Measurements from ENCODE around the gene UGT1A3. TPM values are rescaled to one million over a fixed set of nuclear protein-coding genes. Genes with fewer than 3 reads are reported as not detected.

UGT1A3 gene
- total and polyA plus RNA-seq, 8 donors = not detected

DNA sequence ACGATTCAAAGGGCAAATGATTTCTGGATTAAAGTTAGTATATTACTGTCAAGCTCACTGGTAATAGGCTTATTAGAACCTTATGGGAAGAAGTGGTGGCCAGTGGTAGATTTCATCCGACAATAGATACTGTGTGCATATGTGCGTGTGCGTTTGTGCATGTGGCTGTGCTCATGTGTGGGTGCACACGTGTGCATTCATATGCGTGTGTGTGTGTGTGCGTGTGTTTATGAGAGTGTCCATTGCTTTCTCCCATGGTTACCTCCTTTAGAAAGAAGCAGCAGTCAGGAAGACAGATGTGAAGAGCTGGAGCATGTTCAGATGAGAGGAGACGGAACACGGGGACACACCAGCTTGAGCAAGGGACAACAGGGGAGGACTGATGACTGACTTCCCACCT, 40.4 kb downstream of the UGT1A3 start:
- no peak for DNase-seq
- H3K9me3 ChIP-seq = no peaks in the 10 kb centered on the region
- H3K36me3 ChIP-seq = no peaks in the 10 kb centered on the region
- no peak overlapping the region for H3K27ac ChIP-seq
- H3K27me3 ChIP-seq = peaks cover 0 to 15% of the 10 kb centered on the region in 2 donors
- ATAC-seq = no peak
- intact Hi-C loops (cut with DNase I) = no loop called here
- no peaks in the 10 kb centered on the region for H3K4me1 ChIP-seq
- no peak for TF ChIP-seq CTCF (IDR thresholded peaks at IDR 0.05)
- no peak overlapping the region for H3K4me3 ChIP-seq

DNA sequence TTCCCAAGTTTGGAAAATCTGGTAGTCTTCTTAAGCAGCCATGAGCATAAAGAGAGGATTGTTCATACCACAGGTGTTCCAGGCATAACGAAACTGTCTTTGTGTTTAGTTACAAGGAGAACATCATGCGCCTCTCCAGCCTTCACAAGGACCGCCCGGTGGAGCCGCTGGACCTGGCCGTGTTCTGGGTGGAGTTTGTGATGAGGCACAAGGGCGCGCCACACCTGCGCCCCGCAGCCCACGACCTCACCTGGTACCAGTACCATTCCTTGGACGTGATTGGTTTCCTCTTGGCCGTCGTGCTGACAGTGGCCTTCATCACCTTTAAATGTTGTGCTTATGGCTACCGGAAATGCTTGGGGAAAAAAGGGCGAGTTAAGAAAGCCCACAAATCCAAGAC, 43.3 kb downstream of the UGT1A3 start:
- H3K4me3 ChIP-seq = no peak overlapping the region
- ATAC-seq (no peak), DNase-seq (no peak)
- no peaks in the 10 kb centered on the region for H3K4me1 ChIP-seq
- peaks cover 0 to 7% of the 10 kb centered on the region in 2 donors for H3K9me3 ChIP-seq
- H3K36me3 ChIP-seq = no peaks in the 10 kb centered on the region
- no peak for TF ChIP-seq CTCF (IDR thresholded peaks at IDR 0.05)
- H3K27ac ChIP-seq = no peak overlapping the region
- intact Hi-C loops (cut with DNase I) = no loop called here
- peaks cover 0 to 4% of the 10 kb centered on the region in 2 donors for H3K27me3 ChIP-seq

- ATAC-seq (no peak), DNase-seq (no peak)
- no peaks in the 10 kb centered on the region for H3K4me1 ChIP-seq
- peaks cover 0 to 7% of the 10 kb centered on the region in 2 donors for H3K9me3 ChIP-seq
- no peaks in the 10 kb centered on the region for H3K36me3 ChIP-seq
- peaks cover 0 to 4% of the 10 kb centered on the region in 2 donors for H3K27me3 ChIP-seq
- intact Hi-C loops (cut with DNase I) = no loop called here
- no peak for TF ChIP-seq CTCF (IDR thresholded peaks at IDR 0.05)
- no peak overlapping the region for H3K27ac ChIP-seq
- H3K4me3 ChIP-seq = no peak overlapping the region
Measured at GRCh38 chr2:233772583-233772982, 43.7 kb downstream of the UGT1A3 start.

DNA sequence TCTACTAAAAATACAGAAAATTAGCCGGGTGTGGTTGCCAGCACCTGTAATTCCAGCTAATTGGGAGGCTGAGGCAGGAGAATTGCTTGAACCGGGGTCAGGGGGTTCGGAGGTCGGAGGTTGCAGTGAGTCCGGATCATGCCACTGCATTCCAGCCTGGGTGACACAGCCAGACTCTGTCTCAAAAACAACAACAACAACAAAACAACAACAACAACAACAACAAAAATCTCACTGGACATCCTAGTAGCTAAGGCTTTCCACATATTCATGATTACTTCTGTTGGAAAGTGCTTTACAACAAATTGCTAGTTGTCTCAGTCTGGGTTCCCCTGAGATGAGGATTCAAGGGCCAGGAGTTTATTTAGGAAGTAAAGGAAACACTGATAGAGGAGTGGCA, 45.0 kb downstream of the UGT1A3 start:
- TF ChIP-seq CTCF (IDR thresholded peaks at IDR 0.05) = no peak
- H3K36me3 ChIP-seq = no peaks in the 10 kb centered on the region
- H3K27me3 ChIP-seq = peaks cover 0 to 4% of the 10 kb centered on the region in 2 donors
- intact Hi-C loops (cut with DNase I) = no loop called here
- DNase-seq (no peak), ATAC-seq (no peak)
- H3K4me1 ChIP-seq = no peaks in the 10 kb centered on the region
- H3K9me3 ChIP-seq = peaks cover 0 to 7% of the 10 kb centered on the region in 2 donors
- no peak overlapping the region for H3K4me3 ChIP-seq
- no peak overlapping the region for H3K27ac ChIP-seq

- peaks cover 0 to 4% of the 10 kb centered on the region in 2 donors for H3K27me3 ChIP-seq
- H3K9me3 ChIP-seq = peaks cover 0 to 9% of the 10 kb centered on the region in 2 donors
- H3K27ac ChIP-seq = no peak overlapping the region
- no peak for TF ChIP-seq CTCF (IDR thresholded peaks at IDR 0.05)
- ATAC-seq = no peak
- intact Hi-C loops (cut with DNase I) = no loop called here
- no peak overlapping the region for H3K4me3 ChIP-seq
- H3K4me1 ChIP-seq = no peaks in the 10 kb centered on the region
- no peaks in the 10 kb centered on the region for H3K36me3 ChIP-seq
- no peak for DNase-seq
Measured at GRCh38 chr2:233775414-233775813, 46.6 kb downstream of the UGT1A3 start.
